Skin of body (tissue), 2 donors: ENCODE results near the gene IGF2. TPM values are rescaled to one million over a fixed set of nuclear protein-coding genes. Genes with fewer than 3 reads are reported as not detected.

Experiments
- DNase-seq: peaks from one replicate; lab custom pipeline; 2025; lab: John Stamatoyannopoulos, UW
- total RNA-seq: library from RNA; depleted of rRNA; stranded (reverse); fragments of >200 nt; gene quantifications from one replicate; pipeline ENCODE4 v1.2.3, GENCODE V29; 2014

IGF2 gene
- total RNA-seq, 1 donor from 2014 or later, result 467 TPM

DNA sequence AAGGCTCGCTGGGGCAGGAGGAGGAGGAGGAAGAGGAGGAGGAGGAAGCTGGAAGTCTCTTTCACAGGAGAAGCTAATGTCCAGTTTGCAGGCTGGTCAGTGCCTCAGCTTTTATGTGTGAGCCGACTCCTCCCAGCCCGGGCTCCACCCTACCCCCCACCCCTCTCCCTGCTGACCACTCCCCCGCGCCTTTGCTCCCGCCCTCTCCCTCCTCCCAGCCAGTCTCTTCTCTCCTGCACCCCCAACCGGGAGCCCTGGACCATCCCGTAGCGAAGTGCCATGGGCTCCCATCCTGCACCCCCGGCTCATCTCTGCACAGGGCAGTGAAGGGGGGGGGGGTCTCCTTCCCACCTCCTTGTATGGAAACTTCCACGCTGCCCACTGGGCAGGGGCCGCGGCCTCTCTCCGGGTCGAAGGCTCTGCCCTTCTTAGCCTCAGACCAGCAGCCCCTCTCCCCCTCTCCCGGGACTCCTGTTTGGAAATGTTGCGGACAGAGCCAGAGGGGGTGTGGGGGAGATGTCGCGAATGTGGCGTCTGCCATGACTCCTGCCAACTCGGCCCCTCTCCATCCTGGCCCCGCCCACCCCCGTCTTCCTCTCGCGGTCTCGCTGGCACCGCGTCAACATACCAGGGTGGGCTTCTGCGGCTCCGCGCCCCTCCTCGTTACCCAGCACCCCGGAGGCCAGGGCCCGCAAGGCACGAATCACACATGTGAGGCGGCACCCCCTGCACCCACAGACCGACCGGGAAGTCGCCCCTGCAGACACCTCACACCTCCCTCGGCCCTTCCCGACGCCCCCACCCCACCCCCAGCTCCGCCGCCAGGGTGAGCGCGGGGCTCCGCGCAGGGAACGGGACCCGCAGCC is 1.8 kb downstream of the IGF2 start:
- peak; percentile 57 for DNase-seq

GRCh38 chr11:2136952-2137201 is 2.3 kb downstream of the IGF2 start:
- DNase-seq, result no peak

GRCh38 chr11:2136209-2136951 is 2.8 kb downstream of the IGF2 start:
- no peak for DNase-seq

- peak; percentile 35 for DNase-seq
Observed at GRCh38 chr11:2135648-2136201, 3.5 kb downstream of the IGF2 start.

GRCh38 chr11:2135018-2135569 is 4.1 kb downstream of the IGF2 start:
- DNase-seq, result no peak

DNA sequence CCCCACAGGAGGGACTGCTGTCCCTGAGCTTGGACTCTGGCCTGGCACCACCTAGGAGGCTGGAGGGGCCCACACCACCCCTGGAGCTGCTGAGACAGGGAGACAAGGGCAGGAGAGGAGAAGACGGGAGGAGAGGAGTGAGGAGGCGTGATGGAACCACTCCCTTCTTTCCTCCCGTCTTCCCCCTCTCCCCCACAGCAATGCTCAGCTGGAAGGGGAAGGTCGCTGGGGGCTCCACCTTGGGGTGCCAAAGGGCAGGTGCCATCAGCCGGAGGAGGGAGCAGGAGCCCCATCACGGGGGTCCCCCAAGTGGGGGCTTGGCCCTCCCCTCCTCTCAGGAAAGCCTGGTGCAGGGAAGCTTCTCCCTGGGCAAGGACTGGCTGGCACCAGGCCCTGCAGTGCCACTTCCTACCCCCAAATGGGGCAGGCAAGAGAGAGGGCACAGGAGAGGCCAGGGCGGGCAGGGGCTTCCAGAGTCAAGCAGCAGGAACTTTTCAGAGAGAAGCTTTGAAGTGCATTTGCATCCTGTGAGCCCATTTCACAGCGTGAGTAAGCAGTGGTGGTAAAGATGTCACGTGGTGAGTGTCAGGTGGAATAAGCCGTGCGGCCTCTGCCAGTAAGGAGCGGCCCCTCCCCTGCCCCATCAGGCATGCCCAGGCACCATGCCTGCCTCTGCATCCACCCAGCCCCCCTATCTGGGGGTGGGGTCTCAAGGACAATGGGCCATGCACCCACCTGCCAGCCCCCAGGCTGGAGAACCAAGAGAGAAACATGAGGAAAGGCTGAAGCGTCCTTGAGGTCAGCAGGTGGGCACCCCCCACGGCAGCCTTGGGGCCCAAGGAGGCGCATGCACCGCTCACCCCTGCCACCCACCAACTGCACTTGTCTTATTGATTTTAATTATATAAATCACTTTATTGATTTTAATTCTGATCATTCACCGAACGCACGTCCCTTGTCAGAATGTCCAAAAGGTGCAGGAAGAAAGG is 4.9 kb downstream of the IGF2 start:
- no peak for DNase-seq

- no peak for DNase-seq
Observed at GRCh38 chr11:2133241-2134021, 5.8 kb downstream of the IGF2 start.

GRCh38 chr11:2132874-2133240 is 6.3 kb downstream of the IGF2 start:
- DNase-seq, result no peak

DNA sequence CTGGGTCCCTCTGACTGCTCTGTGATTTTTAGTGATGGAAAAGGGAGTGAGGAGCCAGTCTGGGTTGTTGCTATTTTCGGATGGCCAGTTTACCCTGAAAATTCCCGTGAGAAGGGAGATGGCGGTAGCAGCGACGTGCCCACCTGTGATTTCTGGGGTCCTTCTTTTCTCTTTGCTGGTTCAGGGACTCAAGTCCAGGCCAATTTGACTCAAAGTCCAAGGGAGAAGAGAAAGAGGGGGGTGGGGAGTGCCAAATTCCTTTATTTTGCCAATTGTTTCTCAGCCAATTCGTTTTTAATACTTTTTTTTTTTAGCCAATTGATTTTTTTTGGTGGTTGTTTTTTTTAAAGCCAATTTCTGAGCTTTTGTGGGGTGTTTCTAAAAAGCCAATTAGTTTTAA is 6.9 kb downstream of the IGF2 start:
- DNase-seq, result no peak

GRCh38 chr11:2131371-2132236 is 7.6 kb downstream of the IGF2 start:
- DNase-seq, result no peak

GRCh38 chr11:2130881-2131352 is 8.3 kb downstream of the IGF2 start:
- DNase-seq, result no peak

DNA sequence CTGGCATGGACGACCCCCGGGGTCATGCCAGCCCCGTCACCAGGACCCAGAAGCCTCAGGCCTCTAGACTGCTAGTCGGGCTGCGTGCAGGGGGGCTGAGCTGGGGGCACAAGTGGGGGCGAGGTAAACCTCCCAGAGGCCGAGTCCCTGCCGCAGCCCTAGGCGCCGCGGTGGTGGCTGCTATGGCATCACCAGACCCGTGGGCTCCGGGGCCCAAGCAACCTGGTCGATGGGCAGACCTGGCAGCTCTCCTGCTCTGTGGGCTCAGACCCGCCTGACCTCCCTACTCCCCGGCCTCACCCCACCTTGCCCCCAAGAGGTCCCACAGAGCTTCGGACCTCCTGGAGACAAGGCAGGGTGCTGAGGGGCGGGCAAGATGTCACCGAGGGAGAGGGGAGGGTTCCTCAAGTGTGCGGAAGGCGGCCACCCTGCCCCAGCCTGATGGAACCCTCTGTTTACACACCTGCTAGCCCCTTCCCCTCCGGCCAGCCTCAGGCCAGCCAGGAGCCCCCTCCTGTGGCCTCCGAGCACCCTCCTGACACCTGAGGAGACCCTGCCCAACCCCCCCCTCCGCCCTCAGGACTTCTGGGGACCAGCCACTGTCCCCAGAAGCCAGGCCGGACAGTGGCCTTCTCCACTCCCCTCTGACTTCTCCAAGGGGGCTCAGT is 9.4 kb downstream of the IGF2 start:
- no peak for DNase-seq

GRCh38 chr11:2129308-2129698 is 9.9 kb downstream of the IGF2 start:
- DNase-seq, result no peak

GRCh38 chr11:2128511-2129307 is 10.5 kb downstream of the IGF2 start:
- DNase-seq, result peak; percentile 48

GRCh38 chr11:2128130-2128510 is 11.1 kb downstream of the IGF2 start:
- DNase-seq, result no peak

- no peak for DNase-seq
Observed at GRCh38 chr11:2127482-2128129, 11.6 kb downstream of the IGF2 start.

- DNase-seq, result no peak
Observed at GRCh38 chr11:2126520-2127085, 12.6 kb downstream of the IGF2 start.
